Adrenal gland (tissue), 5 donors: Measurements from ENCODE around the gene SEC14L6.

Experiments used
- CTCF ChIP-seq, 6 experiments: fragments of 450-650 bp in 4 of 6; fragments of 200-600 bp in 2 of 6; sonication (generic) in 1 of 6; IDR thresholded peaks; 1 replicate in 5 of 6; 2 replicates in 1 of 6; pipeline versions ENCODE4 v1.5.1 to v1.8.0; 2016 to 2021; ENCODE audit warnings: antibody characterized with exemption in 6 of 6, mild to moderate bottlenecking in 2 of 6, moderate library complexity in 1 of 6
- POLR2A ChIP-seq, 2 donors: fragments of 450-650 bp; IDR thresholded peaks; one replicate each; pipeline ENCODE4 v1.6.1; 2017; ENCODE audit warnings: antibody characterized with exemption in 2 of 2, mild to moderate bottlenecking in 2 of 2, moderate library complexity in 1 of 2
- donor health status: DM: no; HTN: no; CAD: no.

DNA sequence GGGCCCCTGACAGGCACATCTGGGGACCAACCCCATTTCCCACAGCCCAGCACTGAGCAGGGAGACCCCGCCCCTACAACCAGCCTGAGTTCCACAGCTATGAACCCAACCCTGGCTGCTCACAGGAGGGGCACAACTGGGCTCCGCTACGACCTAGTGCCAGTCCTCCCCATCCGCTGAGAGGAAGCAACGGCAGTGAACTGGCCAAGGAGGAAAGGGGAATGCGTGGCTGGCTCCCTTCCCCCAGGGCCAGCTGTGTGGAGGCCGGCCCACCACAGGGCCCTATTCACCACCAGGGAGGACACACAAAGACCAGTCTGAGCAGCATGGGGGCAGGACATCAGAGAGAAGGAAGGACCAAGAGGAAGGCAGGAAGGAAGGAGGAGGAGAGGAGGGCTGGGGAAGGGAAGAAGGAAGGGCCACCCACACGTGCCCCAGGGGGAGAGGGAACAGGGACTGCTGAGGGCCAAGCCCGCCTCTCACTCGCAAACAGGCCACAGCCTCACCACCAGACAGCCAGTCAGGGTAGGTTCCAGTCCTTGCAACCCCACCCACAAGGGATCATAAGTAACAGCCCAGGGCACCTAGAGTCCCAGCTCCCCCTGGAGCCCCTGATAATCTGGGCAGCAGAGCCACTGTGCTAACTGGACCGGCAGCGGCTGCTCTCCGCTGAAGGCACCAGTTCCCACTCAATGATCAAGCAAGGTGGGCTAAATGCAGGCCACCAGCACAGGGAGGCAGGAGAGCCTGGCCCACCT is 36.4 kb upstream of the SEC14L6 start:
- TF ChIP-seq CTCF (IDR thresholded peaks at IDR 0.05) (no peak), POLR2A (IDR thresholded peaks at IDR 0.05) (no peak)
